NK-92 (cell line): ENCODE data around the gene RNF6.

ENCODE experiments used
- DNase-seq: peaks from one replicate; lab custom pipeline; 2025; ENCODE audit not compliant: unreplicated experiment; lab: John Stamatoyannopoulos, UW

Gene RNF6

GRCh38 chr13:26227166-26227971, 5.3 kb upstream of the RNF6 start:
- DNase-seq: no peak

GRCh38 chr13:26225896-26226617, 3.9 kb upstream of the RNF6 start:
- DNase-seq: no peak

- DNase-seq: no peak
Measured at GRCh38 chr13:26222520-26223046, 469 bp upstream of the RNF6 start.

- DNase-seq: no peak
Measured at GRCh38 chr13:26221399-26221720, 754 bp downstream of the RNF6 start.

- DNase-seq: no peak
Measured at GRCh38 chr13:26220575-26220974, 1.5 kb downstream of the RNF6 start.

GRCh38 chr13:26219726-26220125, 2.4 kb downstream of the RNF6 start:
- no peak for DNase-seq

GRCh38 chr13:26216042-26216441, 6.1 kb downstream of the RNF6 start:
- DNase-seq: no peak

- DNase-seq: no peak
Measured at GRCh38 chr13:26213982-26214381, 8.1 kb downstream of the RNF6 start.

GRCh38 chr13:26213345-26213744, 8.8 kb downstream of the RNF6 start:
- no peak for DNase-seq

- no peak for DNase-seq
Measured at GRCh38 chr13:26208287-26208686, 13.8 kb downstream of the RNF6 start.

GRCh38 chr13:26202365-26202972, 19.6 kb downstream of the RNF6 start:
- DNase-seq: no peak

- DNase-seq: no peak
Measured at GRCh38 chr13:26200811-26201210, 21.3 kb downstream of the RNF6 start.

GRCh38 chr13:26198116-26198515, 24.0 kb downstream of the RNF6 start:
- DNase-seq: no peak

- no peak for DNase-seq
Measured at GRCh38 chr13:26197298-26197697, 24.8 kb downstream of the RNF6 start.

- DNase-seq: no peak
Measured at GRCh38 chr13:26186995-26187394, 35.1 kb downstream of the RNF6 start.

GRCh38 chr13:26186118-26186870, 35.8 kb downstream of the RNF6 start:
- DNase-seq: no peak

GRCh38 chr13:26185720-26186117, 36.4 kb downstream of the RNF6 start:
- DNase-seq: no peak

GRCh38 chr13:26184791-26185250, 37.3 kb downstream of the RNF6 start:
- no peak for DNase-seq

- DNase-seq: no peak
Measured at GRCh38 chr13:26183416-26183815, 38.7 kb downstream of the RNF6 start.

- no peak for DNase-seq
Measured at GRCh38 chr13:26179344-26179743, 42.8 kb downstream of the RNF6 start.

- DNase-seq: no peak
Measured at GRCh38 chr13:26168835-26169234, 53.3 kb downstream of the RNF6 start.
